DOHH2 (cell line): ENCODE results near the gene CARMIL1.

ENCODE experiments used
- EZH2phosphoT487 ChIP-seq: fragments of 200-600 bp; sonication (generic); IDR thresholded peaks from 2 replicates; pipeline ENCODE4 v1.6.1; 2017; ENCODE audit warnings: borderline replicate concordance, mild to moderate bottlenecking, antibody characterized with exemption, low read length, moderate library complexity, mixed read lengths
- TF ChIP-seq, protein P1 (sequence below): fragments of 200-600 bp; sonication (generic); IDR thresholded peaks from one replicate; pipeline ENCODE4 v1.5.1; 2014; ENCODE audit warnings: antibody characterized with exemption, mild to moderate bottlenecking, low read depth, low read length; ENCODE audit not compliant: poor library complexity, severe bottlenecking

DNA sequence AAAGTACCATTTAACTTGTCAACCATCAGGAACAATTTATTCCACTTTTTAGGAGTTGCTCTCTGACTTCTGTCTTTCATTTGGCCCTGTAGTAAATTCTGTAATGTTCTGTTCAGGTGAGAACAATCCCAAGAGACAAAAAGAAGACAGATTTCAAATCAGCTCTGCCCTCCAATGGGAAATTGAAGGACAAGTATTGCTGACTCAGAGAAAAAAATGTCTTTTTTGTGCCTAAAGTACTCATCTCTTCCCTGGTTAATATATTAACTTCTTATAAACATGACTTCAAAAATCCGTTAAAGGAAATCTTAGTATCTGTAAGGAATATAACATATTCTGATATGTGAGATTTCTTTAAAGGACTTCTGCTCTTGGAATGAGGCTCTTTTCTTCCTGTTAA lies 334.2 kb downstream of the CARMIL1 start:
- TF ChIP-seq, protein P1, sequence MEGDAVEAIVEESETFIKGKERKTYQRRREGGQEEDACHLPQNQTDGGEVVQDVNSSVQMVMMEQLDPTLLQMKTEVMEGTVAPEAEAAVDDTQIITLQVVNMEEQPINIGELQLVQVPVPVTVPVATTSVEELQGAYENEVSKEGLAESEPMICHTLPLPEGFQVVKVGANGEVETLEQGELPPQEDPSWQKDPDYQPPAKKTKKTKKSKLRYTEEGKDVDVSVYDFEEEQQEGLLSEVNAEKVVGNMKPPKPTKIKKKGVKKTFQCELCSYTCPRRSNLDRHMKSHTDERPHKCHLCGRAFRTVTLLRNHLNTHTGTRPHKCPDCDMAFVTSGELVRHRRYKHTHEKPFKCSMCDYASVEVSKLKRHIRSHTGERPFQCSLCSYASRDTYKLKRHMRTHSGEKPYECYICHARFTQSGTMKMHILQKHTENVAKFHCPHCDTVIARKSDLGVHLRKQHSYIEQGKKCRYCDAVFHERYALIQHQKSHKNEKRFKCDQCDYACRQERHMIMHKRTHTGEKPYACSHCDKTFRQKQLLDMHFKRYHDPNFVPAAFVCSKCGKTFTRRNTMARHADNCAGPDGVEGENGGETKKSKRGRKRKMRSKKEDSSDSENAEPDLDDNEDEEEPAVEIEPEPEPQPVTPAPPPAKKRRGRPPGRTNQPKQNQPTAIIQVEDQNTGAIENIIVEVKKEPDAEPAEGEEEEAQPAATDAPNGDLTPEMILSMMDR: no peak
- TF ChIP-seq EZH2phosphoT487: no peak
